Measurements from ENCODE around the gene AFG3L2. TPM values are rescaled to one million over a fixed set of nuclear protein-coding genes. Genes with fewer than 3 reads are reported as not detected.
"Not testable (repeated sequence)": the region's sequence is repeated elsewhere in the genome, so short reads cannot be mapped to it uniquely, and the experiment has no call there.

AFG3L2 gene
- total RNA-seq, 1 donor from 2014 or later: 55.3 TPM

GRCh38 chr18:12388442-12388841 lies 11.4 kb upstream of the AFG3L2 start:
- Mint-ChIP-seq H3K27me3 (ENCODE audit: low read depth) (no peaks in the 10 kb centered on the region), H3K4me1 (peaks cover 5% of the 10 kb centered on the region), H3K36me3 (ENCODE audit: low read depth) (no peaks in the 10 kb centered on the region), H3K9me3 (no peaks in the 10 kb centered on the region), H3K4me3 (no peak overlapping the region), H3K27ac (ENCODE audit: unreplicated experiment) (no peak overlapping the region)
- TF ChIP-seq CTCF (conservative IDR thresholded peaks at IDR 0.05): no peak
- no peak for DNase-seq (ENCODE audit: low read depth, low spot score)

GRCh38 chr18:12384261-12384660 lies 7.2 kb upstream of the AFG3L2 start:
- Mint-ChIP-seq H3K4me1 (no peaks in the 10 kb centered on the region), H3K27me3 (ENCODE audit: low read depth) (no peaks in the 10 kb centered on the region), H3K27ac (ENCODE audit: unreplicated experiment) (no peak overlapping the region), H3K4me3 (no peak overlapping the region), H3K9me3 (no peaks in the 10 kb centered on the region), H3K36me3 (ENCODE audit: low read depth) (no peaks in the 10 kb centered on the region)
- no peak for TF ChIP-seq CTCF (conservative IDR thresholded peaks at IDR 0.05)
- DNase-seq (ENCODE audit: low read depth, low spot score): no peak

GRCh38 chr18:12383759-12384158 lies 6.7 kb upstream of the AFG3L2 start:
- H3K36me3 Mint-ChIP-seq (ENCODE audit: low read depth); H3K9me3 Mint-ChIP-seq; H3K27ac Mint-ChIP-seq (ENCODE audit: unreplicated experiment); H3K27me3 Mint-ChIP-seq (ENCODE audit: low read depth); H3K4me3 Mint-ChIP-seq; DNase-seq (ENCODE audit: low read depth, low spot score); H3K4me1 Mint-ChIP-seq: not testable (repeated sequence)

- H3K36me3 Mint-ChIP-seq (ENCODE audit: low read depth); H3K27ac Mint-ChIP-seq (ENCODE audit: unreplicated experiment); H3K27me3 Mint-ChIP-seq (ENCODE audit: low read depth); H3K4me1 Mint-ChIP-seq; DNase-seq (ENCODE audit: low read depth, low spot score); H3K4me3 Mint-ChIP-seq; H3K9me3 Mint-ChIP-seq: not testable (repeated sequence)
Measured at GRCh38 chr18:12382221-12382814, 5.3 kb upstream of the AFG3L2 start.

GRCh38 chr18:12378198-12378558 lies 1.2 kb upstream of the AFG3L2 start:
- not testable (repeated sequence) for H3K9me3 Mint-ChIP-seq; H3K36me3 Mint-ChIP-seq (ENCODE audit: low read depth); DNase-seq (ENCODE audit: low read depth, low spot score); H3K27me3 Mint-ChIP-seq (ENCODE audit: low read depth)
- Mint-ChIP-seq H3K4me1 (peaks cover 35% of the 10 kb centered on the region), H3K27ac (ENCODE audit: unreplicated experiment) (peak overlapping the region; percentile 99), H3K4me3 (peak overlapping the region; percentile 89)

GRCh38 chr18:12377556-12378197 lies 650 bp upstream of the AFG3L2 start:
- peaks cover 8% of the 10 kb centered on the region for H3K36me3 Mint-ChIP-seq (ENCODE audit: low read depth)
- peaks cover 40% of the 10 kb centered on the region for H3K4me1 Mint-ChIP-seq
- peak; percentile 100 for DNase-seq (ENCODE audit: low read depth, low spot score)
- TF ChIP-seq CTCF (conservative IDR thresholded peaks at IDR 0.05): peak; percentile 52
- H3K4me3 Mint-ChIP-seq: peak overlapping the region; percentile 89
- no peaks in the 10 kb centered on the region for H3K9me3 Mint-ChIP-seq
- H3K27me3 Mint-ChIP-seq (ENCODE audit: low read depth): no peaks in the 10 kb centered on the region
- H3K27ac Mint-ChIP-seq (ENCODE audit: unreplicated experiment): peak overlapping the region; percentile 99

- Mint-ChIP-seq H3K4me3 (peak overlapping the region; percentile 95), H3K36me3 (ENCODE audit: low read depth) (peaks cover 8% of the 10 kb centered on the region), H3K4me1 (peaks cover 49% of the 10 kb centered on the region), H3K27ac (ENCODE audit: unreplicated experiment) (peak overlapping the region; percentile 94), H3K27me3 (ENCODE audit: low read depth) (no peaks in the 10 kb centered on the region), H3K9me3 (no peaks in the 10 kb centered on the region)
- no peak for DNase-seq (ENCODE audit: low read depth, low spot score)
- TF ChIP-seq CTCF (conservative IDR thresholded peaks at IDR 0.05): no peak
Measured at GRCh38 chr18:12376034-12376753, 833 bp downstream of the AFG3L2 start.
